ENCODE results near the gene VIM.

- no peak for TF ChIP-seq GATA2 (IDR thresholded peaks at IDR 0.05; ENCODE audit: low read depth, low read length)
- no peak for TF ChIP-seq GATA3 (IDR thresholded peaks at IDR 0.05; ENCODE audit: low read depth, low read length)
Measured at GRCh38 chr10:17188644-17189172, 39.3 kb upstream of the VIM start.
